AG09309 (cell line): ENCODE measurements around the gene PCBP3.
"Not testable (repeated sequence)": the region's sequence is repeated elsewhere in the genome, so short reads cannot be mapped to it uniquely, and the experiment has no call there.

Experiments
- DNase-seq: peaks from one replicate; pipeline ENCODE4 v3.0.0-alpha.2; 2010; ENCODE audit warnings: low read depth
- H3K4me3 ChIP-seq: 2 replicates; pipeline ENCODE4 v1.5.1; 2011; ENCODE audit warnings: mild to moderate bottlenecking, low read depth, low read length, moderate library complexity; ENCODE audit not compliant: control insufficient read depth
- CTCF ChIP-seq: IDR thresholded peaks from 2 replicates; pipeline ENCODE4 v1.5.1; 2011; ENCODE audit warnings: mild to moderate bottlenecking, low read depth, low read length, inconsistent platforms; ENCODE audit not compliant: insufficient read depth, control insufficient read depth; ENCODE audit errors: missing control alignments

Gene PCBP3

DNA sequence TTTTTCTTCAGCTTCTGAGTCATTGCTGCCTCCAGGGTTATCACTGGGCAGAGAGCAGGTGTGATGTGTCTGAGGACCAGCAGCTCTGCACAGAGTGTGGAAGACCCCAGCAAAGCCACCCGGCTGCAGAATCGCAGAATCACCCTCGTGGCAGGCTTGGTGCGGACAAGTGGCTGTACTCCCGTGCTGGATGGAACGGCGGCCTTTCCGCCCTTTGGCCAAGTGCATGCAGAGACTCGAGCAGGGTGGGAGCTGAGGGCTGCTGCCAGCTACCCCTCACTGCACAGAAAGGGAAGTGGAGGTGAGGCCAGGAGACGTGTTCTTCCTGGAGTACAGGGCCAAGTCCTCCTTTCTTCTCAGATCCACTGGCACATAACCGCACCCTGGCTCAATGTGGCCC is 162.5 kb downstream of the PCBP3 start:
- TF ChIP-seq CTCF: no peak
- no peak for DNase-seq
- H3K4me3 ChIP-seq: no peak overlapping the region

GRCh38 chr21:45808663-45809062 is 165.1 kb downstream of the PCBP3 start:
- not testable (repeated sequence) for DNase-seq, H3K4me3 ChIP-seq

DNA sequence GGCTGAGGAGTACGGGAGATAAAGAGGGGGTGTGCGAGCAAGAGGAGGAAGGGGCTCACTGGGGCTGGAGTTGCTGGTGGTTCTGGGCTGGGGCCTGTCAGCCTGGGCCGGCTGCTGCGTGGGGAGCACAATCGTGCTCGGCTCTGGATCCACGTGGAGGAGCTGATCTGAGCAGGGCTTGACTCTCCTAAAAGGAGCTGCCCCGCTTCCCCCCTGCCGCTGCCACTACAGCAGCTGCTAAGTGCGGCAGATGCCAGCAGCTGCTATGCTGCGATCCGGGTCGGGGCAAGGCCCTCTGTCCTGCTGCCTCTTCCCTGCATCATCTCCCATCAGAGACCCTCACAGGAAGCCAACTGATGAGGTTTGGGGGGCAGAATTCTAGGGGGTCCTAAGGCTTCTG is 165.9 kb downstream of the PCBP3 start:
- no peak overlapping the region for H3K4me3 ChIP-seq
- TF ChIP-seq CTCF: no peak

GRCh38 chr21:45811136-45811535 is 167.6 kb downstream of the PCBP3 start:
- no peak for DNase-seq
- H3K4me3 ChIP-seq: no peak overlapping the region
- TF ChIP-seq CTCF: no peak

More for the DNA sequence above, 165.9 kb downstream of the PCBP3 start:
- no peak for DNase-seq

GRCh38 chr21:45814210-45814940 is 170.8 kb downstream of the PCBP3 start:
- H3K4me3 ChIP-seq, DNase-seq: not testable (repeated sequence)

- not testable (repeated sequence) for DNase-seq, H3K4me3 ChIP-seq
Measured at GRCh38 chr21:45815781-45816180, 172.3 kb downstream of the PCBP3 start.

- H3K4me3 ChIP-seq: no peak overlapping the region
- no peak for TF ChIP-seq CTCF
- DNase-seq: no peak
Measured at GRCh38 chr21:45816794-45817193, 173.3 kb downstream of the PCBP3 start.

DNA sequence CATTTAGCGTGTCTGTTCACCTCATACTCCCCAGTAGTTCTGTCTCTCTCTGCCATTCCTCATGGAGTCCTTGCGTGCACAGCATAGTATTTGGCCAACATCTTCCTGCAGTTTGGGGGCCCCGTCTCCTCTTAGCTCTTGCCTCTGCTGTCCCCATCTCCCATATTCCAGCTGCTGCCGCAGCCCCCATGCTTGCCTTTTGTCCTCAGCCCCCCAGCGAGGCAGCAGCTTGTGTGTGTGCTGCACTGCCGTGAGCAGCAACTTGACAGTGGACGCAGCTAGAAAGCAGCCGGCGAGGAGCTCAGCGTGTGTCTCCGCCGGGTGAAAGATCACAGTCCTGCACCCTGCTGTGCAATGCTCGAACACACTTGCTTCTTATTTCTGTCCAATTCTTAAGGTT is 173.8 kb downstream of the PCBP3 start:
- TF ChIP-seq CTCF: no peak
- no peak for DNase-seq

More for the DNA sequence above, 173.8 kb downstream of the PCBP3 start:
- no peak overlapping the region for H3K4me3 ChIP-seq
